HG03520 (cell line): ENCODE results near the gene C6orf141.
"Not testable (repeated sequence)": the region's sequence is repeated elsewhere in the genome, so short reads cannot be mapped to it uniquely, and the experiment has no call there.

ENCODE experiments used
- ATAC-seq: cut with Tn5 transposase; IDR thresholded peaks from one replicate; pipeline ENCODE4 v1.9.1; 2021; ENCODE audit warnings: mild to moderate bottlenecking, moderate library complexity; ENCODE audit not compliant: unreplicated experiment

C6orf141 gene

GRCh38 chr6:49570474-49571079 is 20.1 kb downstream of the C6orf141 start:
- no peak for ATAC-seq

- ATAC-seq: no peak
Observed at GRCh38 chr6:49576618-49577017, 26.1 kb downstream of the C6orf141 start.

GRCh38 chr6:49579649-49580048 is 29.2 kb downstream of the C6orf141 start:
- ATAC-seq: no peak

- no peak for ATAC-seq
Observed at GRCh38 chr6:49582529-49582928, 32.1 kb downstream of the C6orf141 start.

GRCh38 chr6:49587262-49587661 is 36.8 kb downstream of the C6orf141 start:
- ATAC-seq: not testable (repeated sequence)
